Measurements from ENCODE around the gene VEGFD.

Gene VEGFD

GRCh38 chrX:15359701-15360100 is 24.5 kb downstream of the VEGFD start:
- DNase-seq (ENCODE audit: low read depth in 2 of 2): no peak

GRCh38 chrX:15358533-15358932 is 25.7 kb downstream of the VEGFD start:
- DNase-seq (ENCODE audit: low read depth in 2 of 2): no peak

GRCh38 chrX:15356444-15356843 is 27.8 kb downstream of the VEGFD start:
- DNase-seq (ENCODE audit: low read depth in 2 of 2): no peak

GRCh38 chrX:15350329-15350996 is 33.8 kb downstream of the VEGFD start:
- DNase-seq (ENCODE audit: low read depth in 2 of 2): no peak

GRCh38 chrX:15349046-15349445 is 35.2 kb downstream of the VEGFD start:
- DNase-seq (ENCODE audit: low read depth in 2 of 2): no peak

GRCh38 chrX:15345976-15346375 is 38.2 kb downstream of the VEGFD start:
- DNase-seq (ENCODE audit: low read depth in 2 of 2): no peak

GRCh38 chrX:15344106-15344505 is 40.1 kb downstream of the VEGFD start:
- no peak for DNase-seq (ENCODE audit: low read depth in 2 of 2)

- DNase-seq (ENCODE audit: low read depth in 2 of 2): no peak
Measured at GRCh38 chrX:15343075-15343476, 41.1 kb downstream of the VEGFD start.

- no peak for DNase-seq (ENCODE audit: low read depth in 2 of 2)
Measured at GRCh38 chrX:15340867-15341266, 43.3 kb downstream of the VEGFD start.

GRCh38 chrX:15336023-15336413 is 48.2 kb downstream of the VEGFD start:
- DNase-seq (ENCODE audit: low read depth in 2 of 2): peak; percentile 9 to 12

- peak; percentile 85 to 87 for DNase-seq (ENCODE audit: low read depth in 2 of 2)
Measured at GRCh38 chrX:15335135-15336022, 48.8 kb downstream of the VEGFD start, which contains the start of gene PIGA. Gene PIGA, minus strand, starts transcription at chrX:15335523. Its CDS starts 3,593 bp downstream, at chrX:15331930.

- DNase-seq (ENCODE audit: low read depth in 2 of 2): no peak
Measured at GRCh38 chrX:15334561-15334960, 49.7 kb downstream of the VEGFD start.

GRCh38 chrX:15328821-15329220 is 55.4 kb downstream of the VEGFD start:
- DNase-seq (ENCODE audit: low read depth in 2 of 2): no peak

GRCh38 chrX:15328131-15328530 is 56.1 kb downstream of the VEGFD start:
- DNase-seq (ENCODE audit: low read depth in 2 of 2): no peak

- DNase-seq (ENCODE audit: low read depth in 2 of 2): no peak
Measured at GRCh38 chrX:15322472-15322871, 61.7 kb downstream of the VEGFD start.

- DNase-seq (ENCODE audit: low read depth in 2 of 2): no peak
Measured at GRCh38 chrX:15322072-15322471, 62.1 kb downstream of the VEGFD start.

- DNase-seq (ENCODE audit: low read depth in 2 of 2): no peak
Measured at GRCh38 chrX:15321447-15321846, 62.8 kb downstream of the VEGFD start.

GRCh38 chrX:15320297-15320696 is 63.9 kb downstream of the VEGFD start:
- no peak for DNase-seq (ENCODE audit: low read depth in 2 of 2)

GRCh38 chrX:15319075-15319474 is 65.1 kb downstream of the VEGFD start:
- no peak for DNase-seq (ENCODE audit: low read depth in 2 of 2)

GRCh38 chrX:15315509-15315908 is 68.7 kb downstream of the VEGFD start, which contains the start of gene ASB11:
Gene ASB11, minus strand, starts transcription at chrX:15315640. Its CDS starts 35 bp downstream, at chrX:15315605.
- no peak for DNase-seq (ENCODE audit: low read depth in 2 of 2)

GRCh38 chrX:15314472-15314871 is 69.7 kb downstream of the VEGFD start:
- DNase-seq (ENCODE audit: low read depth in 2 of 2): no peak

- DNase-seq (ENCODE audit: low read depth in 2 of 2): no peak
Measured at GRCh38 chrX:15311119-15311518, 73.1 kb downstream of the VEGFD start.

- DNase-seq (ENCODE audit: low read depth in 2 of 2): no peak
Measured at GRCh38 chrX:15310117-15310516, 74.1 kb downstream of the VEGFD start.

All from stimulated activated CD8-positive, alpha-beta memory T cell treated with anti-CD3 and anti-CD28 coated beads, Interleukin-7, amount 100 ng/mL, for 4 hours (primary cell).